Neural progenitor cell (in vitro differentiated cells): ENCODE data around the gene CCDC171. TPM values are rescaled to one million over a fixed set of nuclear protein-coding genes. Genes with fewer than 3 reads are reported as not detected.
A peak's percentile ranks its signal among the peaks of the same experiment; 100 is the strongest.

Experiments
- DNase-seq: peaks from one replicate; pipeline ENCODE4 v3.0.0-alpha.2; 2016; ENCODE audit warnings: low spot score
- H2AFZ ChIP-seq: fragments of 200-600 bp; sonication (generic); replicated peaks from 2 replicates; pipeline ENCODE4 v1.6.1; 2016; ENCODE audit warnings: antibody characterized with exemption
- H3F3A ChIP-seq: fragments of 200-600 bp; sonication (generic); 2 replicates; pipeline ENCODE4 v1.6.1; 2016; ENCODE audit warnings: antibody characterized with exemption, low read depth
- H3K27ac ChIP-seq: fragments of 200-600 bp; sonication (generic); 2 replicates; pipeline ENCODE4 v1.5.1; 2016; ENCODE audit warnings: mild to moderate bottlenecking
- H3K27me3 ChIP-seq: fragments of 200-600 bp; sonication (generic); 2 replicates; pipeline ENCODE4 v1.6.1; 2016; ENCODE audit warnings: mild to moderate bottlenecking, moderate library complexity
- H3K36me3 ChIP-seq: fragments of 200-600 bp; sonication (generic); 2 replicates; pipeline ENCODE4 v1.5.1; 2016
- H3K4me1 ChIP-seq: fragments of 200-600 bp; sonication (generic); 2 replicates; pipeline ENCODE4 v1.6.1; 2016; ENCODE audit warnings: mixed run types
- H3K4me2 ChIP-seq: fragments of 200-600 bp; sonication (generic); 2 replicates; pipeline ENCODE4 v1.6.1; 2016
- H3K4me3 ChIP-seq: fragments of 200-600 bp; sonication (generic); 2 replicates; pipeline ENCODE4 v1.5.1; 2016
- H3K79me2 ChIP-seq: fragments of 200-600 bp; sonication (generic); 2 replicates; pipeline ENCODE4 v1.6.1; 2016; ENCODE audit warnings: low read depth
- H3K9ac ChIP-seq: fragments of 200-600 bp; sonication (generic); 2 replicates; pipeline ENCODE4 v1.6.1; 2016
- H3K9me3 ChIP-seq: fragments of 200-600 bp; sonication (generic); 2 replicates; pipeline ENCODE4 v1.5.1; 2016; ENCODE audit warnings: low read depth
- H4K20me1 ChIP-seq: fragments of 200-600 bp; sonication (generic); 2 replicates; pipeline ENCODE4 v1.6.1; 2016; ENCODE audit warnings: low read depth
- H3K27ac Mint-ChIP-seq: 3 replicates; pipeline ENCODE4 v1.8.0; 2021; ENCODE audit warnings: mixed read lengths
- H3K27me3 Mint-ChIP-seq: 2 replicates; pipeline ENCODE4 v1.8.0; 2022; ENCODE audit warnings: low read depth, mild to moderate bottlenecking, inconsistent platforms, moderate library complexity, mixed read lengths; ENCODE audit not compliant: insufficient read depth
- H3K36me3 Mint-ChIP-seq: 3 replicates; pipeline ENCODE4 v1.8.0; 2021; ENCODE audit warnings: mixed read lengths
- H3K4me1 Mint-ChIP-seq: 3 replicates; pipeline ENCODE4 v1.8.0; 2021; ENCODE audit warnings: mixed read lengths
- H3K4me3 Mint-ChIP-seq: 3 replicates; pipeline ENCODE4 v1.8.0; 2021; ENCODE audit warnings: mild to moderate bottlenecking, moderate library complexity, mixed read lengths
- H3K9me3 Mint-ChIP-seq: 3 replicates; pipeline ENCODE4 v1.8.0; 2020; ENCODE audit warnings: mixed read lengths
- CTCF ChIP-seq: fragments of 200-600 bp; sonication (generic); IDR thresholded peaks from 2 replicates; pipeline ENCODE4 v1.5.1; 2017; ENCODE audit warnings: antibody characterized with exemption, mild to moderate bottlenecking
- EZH2 ChIP-seq: fragments of 200-600 bp; sonication (generic); IDR thresholded peaks from 2 replicates; pipeline ENCODE4 v1.6.1; 2017; ENCODE audit warnings: antibody characterized with exemption, mild to moderate bottlenecking, moderate library complexity
- EZH2phosphoT487 ChIP-seq: fragments of 200-600 bp; sonication (generic); IDR thresholded peaks from 2 replicates; pipeline ENCODE4 v1.6.1; 2017; ENCODE audit warnings: antibody characterized with exemption
- total RNA-seq: library from RNA; depleted of rRNA; stranded (reverse); fragments of >200 nt; gene quantifications from 2 replicates; pipeline ENCODE4 v1.2.3, GENCODE V29; 2015; ENCODE audit warnings: low replicate concordance

The CCDC171 gene
- total RNA-seq, 1 donor from 2014 or later = 9.3 TPM

GRCh38 chr9:15837079-15837679 is 284.3 kb downstream of the CCDC171 start:
- no peak overlapping the region for H2AFZ ChIP-seq

GRCh38 chr9:15842051-15842450 is 289.2 kb downstream of the CCDC171 start:
- no peak overlapping the region for H3K27ac Mint-ChIP-seq
- Histone ChIP-seq H2AFZ (no peak overlapping the region), H3K27ac (no peak overlapping the region), H3K4me1 (no peaks in the 10 kb centered on the region), H3K79me2 (no peaks in the 10 kb centered on the region), H3K9me3 (no peaks in the 10 kb centered on the region), H3K27me3 (no peaks in the 10 kb centered on the region), H3K4me3 (no peak overlapping the region), H3K4me2 (no peak overlapping the region), H3F3A (no peaks in the 10 kb centered on the region), H3K9ac (no peak overlapping the region), H4K20me1 (no peaks in the 10 kb centered on the region), H3K36me3 (no peaks in the 10 kb centered on the region)
- H3K4me1 Mint-ChIP-seq = peaks cover 3% of the 10 kb centered on the region
- TF ChIP-seq EZH2phosphoT487 (no peak), CTCF (no peak), EZH2 (no peak)
- no peaks in the 10 kb centered on the region for H3K9me3 Mint-ChIP-seq
- H3K27me3 Mint-ChIP-seq = no peaks in the 10 kb centered on the region
- no peaks in the 10 kb centered on the region for H3K36me3 Mint-ChIP-seq
- no peak overlapping the region for H3K4me3 Mint-ChIP-seq
- DNase-seq = no peak

More at GRCh38 chr9:15837079-15837679, 284.3 kb downstream of the CCDC171 start:
- H3K4me1 ChIP-seq = no peaks in the 10 kb centered on the region
- H3K9me3 ChIP-seq = no peaks in the 10 kb centered on the region
- no peak overlapping the region for H3K4me3 ChIP-seq
- Mint-ChIP-seq H3K4me1 (no peaks in the 10 kb centered on the region), H3K9me3 (no peaks in the 10 kb centered on the region), H3K36me3 (no peaks in the 10 kb centered on the region), H3K4me3 (no peak overlapping the region), H3K27ac (no peak overlapping the region), H3K27me3 (no peaks in the 10 kb centered on the region)
- H3K27ac ChIP-seq = no peak overlapping the region
- no peak overlapping the region for H3K9ac ChIP-seq
- DNase-seq = peak; percentile 69
- TF ChIP-seq EZH2phosphoT487 (no peak), CTCF (peak; percentile 92)
- H3F3A ChIP-seq = no peaks in the 10 kb centered on the region
- no peak overlapping the region for H3K4me2 ChIP-seq
- no peaks in the 10 kb centered on the region for H3K27me3 ChIP-seq
- no peaks in the 10 kb centered on the region for H4K20me1 ChIP-seq
- no peaks in the 10 kb centered on the region for H3K36me3 ChIP-seq
- no peaks in the 10 kb centered on the region for H3K79me2 ChIP-seq

- no peak overlapping the region for H3K4me2 ChIP-seq
- no peaks in the 10 kb centered on the region for H3K9me3 ChIP-seq
- H4K20me1 ChIP-seq = no peaks in the 10 kb centered on the region
- H3K27me3 ChIP-seq = no peaks in the 10 kb centered on the region
- no peak overlapping the region for H3K4me3 ChIP-seq
- no peak for DNase-seq
- no peak overlapping the region for H3K27ac ChIP-seq
- H3F3A ChIP-seq = no peaks in the 10 kb centered on the region
- Mint-ChIP-seq H3K9me3 (no peaks in the 10 kb centered on the region), H3K36me3 (no peaks in the 10 kb centered on the region), H3K4me3 (no peak overlapping the region), H3K4me1 (peaks cover 3% of the 10 kb centered on the region), H3K27ac (no peak overlapping the region), H3K27me3 (no peaks in the 10 kb centered on the region)
- H3K36me3 ChIP-seq = no peaks in the 10 kb centered on the region
- no peaks in the 10 kb centered on the region for H3K79me2 ChIP-seq
- TF ChIP-seq EZH2phosphoT487 = no peak
- TF ChIP-seq EZH2 = no peak
- TF ChIP-seq CTCF = no peak
- H3K9ac ChIP-seq = no peak overlapping the region
- no peak overlapping the region for H2AFZ ChIP-seq
- H3K4me1 ChIP-seq = no peaks in the 10 kb centered on the region
These were observed 290.5 kb downstream of the CCDC171 start for GRCh38 chr9:15843316-15843715.
